Left hindlimb (tissue), 1 donor: ENCODE data around the gene TBC1D25.

Source experiments
- DNase-seq: peaks from one replicate; pipeline ENCODE4 v3.0.0-alpha.2; 2018

The TBC1D25 gene, protein sequence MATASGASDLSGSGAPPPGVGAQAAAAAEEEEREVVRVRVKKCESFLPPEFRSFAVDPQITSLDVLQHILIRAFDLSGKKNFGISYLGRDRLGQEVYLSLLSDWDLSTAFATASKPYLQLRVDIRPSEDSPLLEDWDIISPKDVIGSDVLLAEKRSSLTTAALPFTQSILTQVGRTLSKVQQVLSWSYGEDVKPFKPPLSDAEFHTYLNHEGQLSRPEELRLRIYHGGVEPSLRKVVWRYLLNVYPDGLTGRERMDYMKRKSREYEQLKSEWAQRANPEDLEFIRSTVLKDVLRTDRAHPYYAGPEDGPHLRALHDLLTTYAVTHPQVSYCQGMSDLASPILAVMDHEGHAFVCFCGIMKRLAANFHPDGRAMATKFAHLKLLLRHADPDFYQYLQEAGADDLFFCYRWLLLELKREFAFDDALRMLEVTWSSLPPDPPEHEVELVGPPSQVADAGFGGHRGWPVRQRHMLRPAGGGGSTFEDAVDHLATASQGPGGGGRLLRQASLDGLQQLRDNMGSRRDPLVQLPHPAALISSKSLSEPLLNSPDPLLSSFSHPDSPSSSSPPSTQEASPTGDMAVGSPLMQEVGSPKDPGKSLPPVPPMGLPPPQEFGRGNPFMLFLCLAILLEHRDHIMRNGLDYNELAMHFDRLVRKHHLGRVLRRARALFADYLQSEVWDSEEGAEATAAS

DNA sequence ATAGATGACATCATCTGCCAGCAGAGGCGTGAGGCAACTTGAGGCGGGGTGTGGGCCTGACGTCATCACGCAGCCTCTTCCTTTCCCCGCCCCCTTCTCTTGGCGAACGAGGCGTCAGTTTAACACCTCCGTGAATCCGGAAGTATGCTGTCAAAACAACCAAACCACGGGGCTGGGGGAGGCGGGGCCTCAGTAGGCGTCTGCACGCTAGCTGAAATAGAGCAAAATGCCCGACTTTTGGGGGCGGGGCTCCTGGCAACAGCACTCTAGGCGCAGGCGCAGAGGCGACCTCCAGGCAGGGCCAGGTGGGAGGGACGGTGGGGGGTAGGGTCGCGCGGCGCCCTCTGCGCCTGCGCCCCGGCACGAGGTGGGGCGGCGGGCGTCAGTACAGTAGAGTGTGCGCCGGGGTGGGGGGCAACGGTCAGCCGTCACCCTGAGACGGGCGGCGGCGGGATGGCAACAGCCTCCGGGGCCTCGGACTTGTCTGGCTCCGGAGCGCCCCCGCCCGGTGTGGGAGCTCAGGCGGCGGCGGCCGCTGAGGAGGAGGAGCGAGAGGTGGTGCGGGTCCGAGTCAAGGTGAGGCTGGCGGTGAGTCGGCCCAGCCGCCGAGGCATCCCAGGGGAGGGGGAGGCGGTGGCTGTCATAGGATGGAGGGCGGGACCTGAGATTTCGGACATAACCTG is at the start of gene TBC1D25:
TSS of gene TBC1D25 (plus strand) at position 370 of the 683 bp plus-strand sequence. CDS start at position 454, 84 bp downstream.
- peak; percentile 96 for DNase-seq

DNA sequence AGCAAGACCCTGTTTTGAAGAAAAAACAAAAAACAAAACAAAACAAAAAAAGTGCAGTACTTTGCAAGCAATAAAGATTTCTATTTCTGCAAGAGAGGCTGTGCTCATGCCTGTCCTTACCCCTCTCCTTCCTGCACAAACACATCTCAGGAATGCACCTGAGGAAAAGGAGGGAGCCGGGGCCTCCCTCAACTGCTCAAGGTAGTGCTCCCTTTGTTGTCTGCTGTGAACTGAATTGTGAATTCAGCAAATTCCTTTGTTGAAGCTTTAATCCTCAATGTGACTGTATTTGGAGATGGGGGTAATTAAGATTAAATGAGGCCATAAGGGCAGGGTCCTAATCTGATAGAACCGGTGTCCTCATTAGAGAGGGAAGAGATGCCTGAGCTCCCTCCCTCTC is 49.6 kb upstream of the TBC1D25 start:
- no peak for DNase-seq

DNA sequence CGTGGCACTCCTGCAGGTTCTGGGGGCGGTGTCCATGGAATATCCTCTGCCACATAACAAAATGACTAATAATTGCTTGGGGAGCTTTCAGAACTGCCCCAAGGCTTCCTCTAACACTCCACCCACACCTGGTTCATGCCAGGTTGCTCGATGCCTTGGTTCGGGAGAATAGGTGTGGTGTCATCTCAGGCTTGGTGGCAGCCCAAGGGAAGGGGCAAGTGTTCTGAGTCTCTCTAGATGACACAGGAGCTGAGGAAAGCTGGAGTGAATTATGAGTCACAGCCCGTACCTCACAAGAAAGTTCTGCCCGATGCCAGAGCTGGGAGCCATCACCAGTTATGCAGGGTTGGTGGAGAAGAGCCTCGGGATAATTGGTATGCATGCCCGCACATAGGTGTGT is 48.9 kb upstream of the TBC1D25 start:
- DNase-seq = no peak

DNA sequence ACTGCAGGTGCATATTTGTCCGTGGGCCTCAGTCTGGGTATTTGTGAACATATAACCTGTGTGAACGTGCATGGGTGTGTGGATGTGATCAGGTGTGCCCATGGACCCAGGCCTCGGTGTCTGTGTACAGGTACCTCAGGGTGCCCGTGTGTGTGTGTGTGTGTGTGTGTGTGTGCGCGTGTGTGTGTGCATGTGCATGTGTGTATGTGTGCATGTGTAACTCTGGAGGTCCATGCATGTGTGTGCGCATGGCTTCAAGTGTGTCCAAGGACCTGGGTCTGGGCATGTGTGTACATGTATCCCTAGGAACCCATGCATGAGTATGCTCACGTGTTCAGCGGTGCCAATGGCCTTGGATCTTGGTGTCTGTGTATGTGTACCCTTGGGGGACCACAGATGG is 47.7 kb upstream of the TBC1D25 start:
- DNase-seq = no peak

DNA sequence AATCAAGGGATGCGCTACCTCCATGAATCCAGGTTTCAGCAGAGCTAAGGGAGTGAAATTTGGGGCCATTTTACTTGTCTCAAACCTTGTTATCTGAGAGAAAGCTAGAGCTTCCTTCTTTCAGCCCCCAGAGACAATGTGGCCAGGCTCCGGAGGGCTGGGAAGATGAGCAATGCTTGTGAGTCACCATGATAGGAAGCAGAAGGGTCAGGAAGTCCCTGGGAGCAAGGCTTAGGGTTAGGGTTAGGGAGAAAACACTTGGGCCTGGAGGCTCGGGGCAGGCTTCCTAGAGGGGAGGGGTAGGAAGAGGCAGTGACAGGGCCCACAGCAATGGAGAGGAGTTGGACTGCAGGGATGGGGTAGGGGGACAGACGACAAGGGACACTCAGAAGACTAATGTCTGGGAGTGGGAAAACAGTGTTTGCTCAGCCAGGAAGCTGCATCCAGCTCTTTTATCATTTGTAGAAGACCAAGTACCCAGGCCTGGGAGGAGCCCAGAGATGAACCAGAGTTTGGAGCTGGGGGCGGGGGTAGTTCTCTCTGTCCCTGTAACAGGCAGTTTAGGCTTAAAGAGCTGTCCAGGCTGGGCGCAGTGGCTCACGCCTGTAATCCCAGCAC is 47.1 kb upstream of the TBC1D25 start:
- DNase-seq = no peak

DNA sequence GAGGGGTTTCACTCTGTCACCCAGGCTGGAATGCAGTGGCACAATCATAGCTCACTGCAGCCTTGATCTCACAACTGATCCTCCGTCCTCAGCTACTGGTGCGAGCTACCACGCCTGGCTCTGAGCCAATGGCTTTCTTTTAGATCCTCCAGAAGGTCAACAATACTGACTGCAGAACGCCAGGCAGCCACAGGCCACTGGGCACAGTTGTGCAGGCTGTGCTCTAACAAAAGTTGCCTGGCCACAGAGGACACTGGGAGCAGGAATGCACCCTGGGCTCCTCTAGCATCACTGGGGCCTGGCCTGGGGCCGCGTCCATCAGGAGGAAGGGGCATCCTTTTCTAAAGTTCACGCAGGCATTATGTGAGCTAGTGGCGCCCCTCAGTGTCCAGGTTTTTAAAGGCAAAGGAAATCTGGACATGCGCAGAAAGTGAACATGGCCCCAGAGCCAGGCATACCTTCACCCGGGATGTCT is 45.6 kb upstream of the TBC1D25 start:
- no peak for DNase-seq

DNA sequence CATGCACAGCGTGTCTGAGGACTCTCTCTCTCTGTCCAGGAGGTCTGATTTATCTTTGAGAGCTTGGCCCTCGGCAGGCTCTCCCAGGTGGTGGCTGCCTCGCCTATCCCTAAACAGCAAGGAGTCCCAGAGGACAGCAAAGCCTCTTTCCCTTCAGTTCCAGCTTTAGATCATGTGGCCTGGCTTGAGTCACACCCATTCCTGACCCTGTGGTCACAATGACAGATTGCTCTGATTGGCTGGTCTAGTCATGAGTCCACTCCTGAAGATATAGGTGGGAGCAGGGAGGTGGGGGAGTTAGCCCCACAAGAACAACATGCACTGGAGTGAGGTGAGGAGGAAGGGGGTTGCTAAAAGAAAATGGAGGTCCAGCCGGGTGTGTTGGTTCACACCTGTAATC is 42.9 kb upstream of the TBC1D25 start:
- DNase-seq = no peak

DNA sequence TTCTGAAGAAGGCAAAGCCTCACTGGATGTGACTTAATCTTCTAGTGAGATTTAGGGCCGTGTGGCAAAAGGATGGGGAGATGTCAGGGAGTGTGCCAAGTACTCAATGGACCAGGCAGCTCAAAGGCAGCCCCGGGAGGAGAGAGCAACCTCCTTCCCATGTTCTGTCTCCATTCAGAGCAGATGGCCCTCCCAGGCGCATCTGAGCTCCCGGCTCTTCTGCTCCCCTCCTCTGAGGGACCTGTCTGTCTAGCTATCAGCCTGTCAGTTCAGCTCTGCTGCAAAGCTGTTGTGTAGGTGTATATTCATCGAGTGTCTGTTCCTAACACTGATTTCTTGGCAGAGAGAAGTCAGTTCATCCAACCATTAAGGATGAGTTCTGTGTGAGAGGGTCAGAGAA is 41.6 kb upstream of the TBC1D25 start:
- DNase-seq = no peak

DNA sequence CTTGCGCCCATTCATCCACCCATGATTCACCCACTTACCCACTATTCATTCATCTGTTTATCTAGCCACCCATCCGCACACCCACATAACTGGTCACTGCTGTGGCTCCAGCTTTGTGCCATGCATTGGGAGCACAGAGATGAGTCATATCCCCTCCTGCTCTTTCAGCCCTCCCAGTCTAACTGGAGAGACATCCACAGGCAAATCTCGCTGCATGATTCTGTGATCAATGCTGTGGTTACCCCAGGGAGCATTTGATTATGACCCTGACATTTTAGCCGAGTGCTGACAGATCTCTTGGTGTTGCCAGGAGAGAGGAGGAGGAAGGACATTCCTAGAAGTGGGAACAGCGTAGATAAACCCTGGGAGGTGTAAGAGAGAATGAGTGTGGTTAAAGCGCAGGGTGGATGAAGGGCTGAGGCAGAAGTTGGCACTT is 41.1 kb upstream of the TBC1D25 start:
- DNase-seq = no peak

DNA sequence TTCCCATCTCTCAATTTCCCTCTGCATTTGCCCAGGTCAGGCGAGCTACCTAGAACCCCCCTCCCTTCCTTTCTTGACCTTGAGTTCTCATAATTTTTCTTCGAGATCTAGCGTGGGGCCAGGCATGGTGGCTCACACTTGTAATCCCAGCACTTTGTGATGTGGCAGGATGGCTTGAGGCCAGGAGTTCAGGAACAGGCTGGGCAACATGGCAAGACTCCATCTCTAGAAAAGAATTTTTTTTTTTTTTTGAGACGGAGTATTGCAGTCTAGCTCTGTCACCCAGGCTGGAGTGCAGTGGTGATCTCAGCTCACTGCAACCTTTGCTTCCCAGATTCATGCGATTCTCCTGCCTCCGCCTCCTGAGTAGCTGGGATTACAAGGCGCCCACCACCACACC is 35.3 kb upstream of the TBC1D25 start:
- no peak for DNase-seq

DNA sequence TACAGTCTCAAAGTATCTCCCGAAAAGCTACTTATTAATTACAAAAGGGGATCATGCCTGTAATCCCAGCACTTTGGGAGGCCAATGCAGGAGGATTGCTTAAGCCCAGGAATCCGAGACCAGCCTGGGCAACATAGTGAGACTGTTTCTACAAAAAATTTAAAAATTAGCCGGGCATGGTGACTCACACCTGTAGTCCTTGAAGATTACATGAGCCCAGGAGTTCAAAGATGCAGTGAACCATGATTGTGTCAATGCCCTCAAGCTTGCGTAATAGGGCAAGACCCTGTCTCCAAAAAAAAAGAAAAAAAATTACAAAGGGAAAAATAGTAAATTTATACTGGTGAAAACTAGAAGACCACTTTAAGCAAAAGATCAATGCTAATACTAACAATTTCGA is 34.0 kb upstream of the TBC1D25 start:
- no peak for DNase-seq

DNA sequence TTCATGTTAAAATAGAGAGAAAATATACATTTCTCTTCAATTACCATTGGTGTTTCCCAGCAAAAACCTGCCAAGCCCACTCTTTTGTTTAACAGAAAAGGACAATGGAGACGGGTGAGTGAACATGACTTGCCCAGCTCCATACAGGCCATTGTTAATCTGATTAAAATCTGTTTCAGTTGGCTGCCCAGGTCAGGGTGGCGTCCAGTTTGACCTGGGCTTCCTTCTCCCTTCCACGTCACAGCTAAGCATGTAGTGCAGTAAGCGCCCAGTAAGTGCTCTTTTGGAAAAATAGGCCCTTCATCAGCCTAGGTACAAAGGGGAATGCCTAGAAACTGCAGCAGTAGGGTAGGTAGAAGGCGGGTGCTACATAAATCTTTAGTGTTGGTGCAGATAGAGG is 32.3 kb upstream of the TBC1D25 start:
- DNase-seq = no peak

DNA sequence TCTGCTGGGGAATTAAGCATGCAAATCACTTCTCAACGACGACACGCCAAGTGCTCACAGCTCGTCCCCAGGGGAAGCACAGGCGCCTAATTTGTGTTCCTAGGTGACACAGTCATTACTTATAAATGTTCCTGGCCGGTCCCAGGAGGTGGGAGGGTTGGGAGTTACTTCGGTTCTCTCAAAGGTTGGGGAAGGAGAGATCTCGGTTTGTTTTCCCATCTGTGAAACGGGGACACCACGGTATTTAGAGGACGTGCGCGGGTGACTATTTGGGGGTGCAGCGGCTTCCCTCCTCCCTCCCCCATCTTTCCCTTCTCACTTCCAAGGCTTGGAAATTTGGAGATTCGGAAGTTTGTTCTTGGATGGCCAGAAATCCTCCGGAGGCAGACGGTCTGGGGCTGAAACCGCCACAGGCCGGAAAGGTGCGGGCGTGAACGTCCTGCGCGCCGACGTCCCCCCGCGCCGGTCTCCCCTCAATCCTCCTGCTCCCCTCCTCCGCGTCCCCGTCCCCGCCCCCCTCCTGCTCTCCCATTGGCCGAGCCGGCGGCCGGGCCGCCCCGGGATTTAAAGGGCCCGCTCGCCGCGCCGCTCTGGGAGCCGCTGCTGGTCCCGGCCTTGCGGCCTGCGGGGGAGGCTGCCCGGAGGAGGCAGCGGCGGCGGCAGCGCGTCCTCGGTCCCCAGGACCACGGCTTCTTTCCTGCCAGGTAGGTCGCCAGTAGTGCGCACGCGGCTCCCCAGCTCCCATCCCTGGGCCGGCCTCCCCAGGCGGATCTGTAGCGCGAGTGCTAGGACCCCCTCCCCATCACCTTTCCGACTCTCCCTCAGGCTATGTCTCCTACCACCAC is 30.9 kb upstream of the TBC1D25 start, which contains the start of gene PORCN:
TSS of gene PORCN (plus strand) at position 593 of the 845 bp plus-strand sequence. CDS start 829 bp downstream, outside the sequence.
- DNase-seq = peak; percentile 78

DNA sequence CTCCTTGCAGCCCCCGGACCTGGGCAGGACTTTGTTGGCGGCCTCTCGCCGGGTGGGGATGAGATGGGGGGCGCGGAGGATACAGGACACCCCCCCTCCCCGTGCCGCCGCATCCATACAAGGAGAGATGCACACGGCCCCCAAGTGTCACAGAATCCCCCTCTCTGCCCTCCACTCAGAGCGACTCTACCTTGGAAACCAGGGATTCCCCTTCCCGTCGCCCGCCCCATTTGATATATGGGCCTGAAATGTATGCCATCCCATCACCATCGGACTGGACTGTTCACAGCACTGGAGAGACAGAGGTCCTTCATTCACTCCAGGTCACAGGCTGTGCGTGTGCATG is 30.3 kb upstream of the TBC1D25 start:
- DNase-seq = no peak

DNA sequence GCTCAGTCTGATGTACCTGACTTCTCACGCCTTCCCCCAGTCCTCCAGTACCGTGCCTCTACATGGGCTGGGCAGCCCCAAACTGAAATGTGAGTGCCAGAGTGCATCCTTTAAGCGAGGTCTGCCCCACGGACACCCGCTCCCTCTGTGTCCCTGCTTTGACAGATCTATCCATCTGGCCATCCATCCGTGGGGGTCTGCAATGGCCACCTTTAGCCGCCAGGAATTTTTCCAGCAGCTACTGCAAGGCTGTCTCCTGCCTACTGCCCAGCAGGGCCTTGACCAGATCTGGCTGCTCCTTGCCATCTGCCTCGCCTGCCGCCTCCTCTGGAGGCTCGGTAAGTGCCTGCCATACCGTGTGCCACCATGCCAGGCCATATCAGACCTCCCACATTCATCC is 29.9 kb upstream of the TBC1D25 start:
- no peak for DNase-seq

DNA sequence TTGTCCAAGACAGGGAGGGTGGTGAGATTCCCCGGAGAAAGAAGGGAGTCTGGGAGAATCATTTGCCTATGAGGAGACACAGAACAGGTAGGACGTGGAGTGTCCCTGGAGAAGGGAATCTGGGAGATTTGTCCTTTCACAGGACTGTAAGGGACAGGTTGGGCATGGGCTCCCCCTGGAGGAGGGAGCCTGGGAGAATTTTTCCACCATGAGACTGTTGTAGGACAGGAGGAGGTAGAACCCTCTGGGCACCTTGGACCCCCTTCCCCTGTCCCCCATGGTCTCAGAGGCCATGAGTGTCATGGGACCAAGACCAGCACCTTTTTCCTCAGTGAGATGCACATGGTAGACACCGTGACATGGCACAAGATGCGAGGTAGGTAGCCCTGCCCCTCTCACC is 28.0 kb upstream of the TBC1D25 start:
- no peak for DNase-seq

DNA sequence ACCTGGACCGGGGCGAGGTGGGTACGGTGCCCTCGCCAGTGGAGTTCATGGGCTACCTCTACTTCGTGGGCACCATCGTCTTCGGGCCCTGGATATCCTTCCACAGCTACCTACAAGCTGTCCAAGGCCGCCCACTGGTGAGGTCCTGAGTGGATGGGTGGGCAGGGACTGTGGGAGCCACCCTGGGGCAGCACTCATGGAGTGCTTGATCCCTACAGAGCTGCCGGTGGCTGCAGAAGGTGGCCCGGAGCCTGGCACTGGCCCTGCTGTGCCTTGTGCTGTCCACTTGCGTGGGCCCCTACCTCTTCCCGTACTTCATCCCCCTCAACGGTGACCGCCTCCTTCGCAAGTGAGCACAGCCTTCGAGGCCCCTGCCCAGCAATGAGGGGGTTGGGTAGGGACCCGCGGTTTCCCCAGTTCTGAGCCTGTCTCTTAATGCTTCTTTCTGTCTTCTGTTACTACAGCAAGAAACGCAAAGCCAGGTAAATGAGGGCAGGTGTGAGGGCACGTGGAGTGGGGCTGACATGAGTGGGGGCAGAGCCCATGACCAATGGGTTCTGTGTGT is 27.1 kb upstream of the TBC1D25 start:
- DNase-seq = no peak

DNA sequence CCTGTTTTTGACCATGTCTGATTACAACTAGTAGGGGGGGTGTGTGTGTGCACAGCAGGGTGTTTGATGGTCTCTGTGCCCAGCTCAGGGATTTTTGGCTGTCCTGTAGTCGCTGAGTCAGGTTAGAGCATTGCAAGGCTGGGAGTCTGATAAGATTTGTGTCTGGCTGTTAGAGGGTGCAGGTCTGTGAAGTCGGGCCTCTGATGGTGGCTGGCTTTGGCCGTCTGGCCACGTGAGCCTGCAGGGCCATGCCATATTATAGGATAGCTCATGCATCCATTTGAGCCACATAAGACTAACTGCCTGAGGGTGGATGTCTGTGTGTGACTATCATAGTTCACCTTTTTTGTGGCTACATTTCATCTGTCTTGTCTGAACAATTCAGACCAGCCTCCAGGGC is 25.8 kb upstream of the TBC1D25 start:
- no peak for DNase-seq

DNA sequence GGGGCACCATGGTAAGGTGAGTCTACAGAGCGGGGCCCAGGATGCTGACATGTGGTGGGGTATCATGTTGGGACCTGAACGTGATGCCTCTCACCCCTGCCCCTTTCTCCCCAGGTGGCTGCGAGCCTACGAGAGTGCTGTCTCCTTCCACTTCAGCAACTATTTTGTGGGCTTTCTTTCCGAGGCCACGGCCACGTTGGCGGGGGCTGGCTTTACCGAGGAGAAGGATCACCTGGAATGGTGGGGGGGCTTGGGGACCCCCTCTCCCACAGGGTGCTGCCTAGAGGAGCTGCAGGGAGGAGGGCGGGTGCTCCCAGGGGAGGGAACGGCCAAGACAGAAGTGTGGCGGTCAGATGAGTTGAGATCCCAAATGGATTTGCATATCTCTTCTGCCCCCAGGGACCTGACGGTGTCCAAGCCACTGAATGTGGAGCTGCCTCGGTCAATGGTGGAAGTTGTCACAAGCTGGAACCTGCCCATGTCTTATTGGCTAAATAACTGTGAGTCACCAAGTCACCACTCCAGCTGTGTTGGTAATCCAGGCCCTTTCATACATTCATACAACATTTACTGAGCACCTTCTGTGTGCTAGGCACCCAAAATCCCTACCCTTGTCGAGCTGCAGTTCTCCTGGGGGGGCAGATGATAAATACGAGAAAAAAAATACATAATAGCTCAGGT is 25.2 kb upstream of the TBC1D25 start:
- no peak for DNase-seq

DNA sequence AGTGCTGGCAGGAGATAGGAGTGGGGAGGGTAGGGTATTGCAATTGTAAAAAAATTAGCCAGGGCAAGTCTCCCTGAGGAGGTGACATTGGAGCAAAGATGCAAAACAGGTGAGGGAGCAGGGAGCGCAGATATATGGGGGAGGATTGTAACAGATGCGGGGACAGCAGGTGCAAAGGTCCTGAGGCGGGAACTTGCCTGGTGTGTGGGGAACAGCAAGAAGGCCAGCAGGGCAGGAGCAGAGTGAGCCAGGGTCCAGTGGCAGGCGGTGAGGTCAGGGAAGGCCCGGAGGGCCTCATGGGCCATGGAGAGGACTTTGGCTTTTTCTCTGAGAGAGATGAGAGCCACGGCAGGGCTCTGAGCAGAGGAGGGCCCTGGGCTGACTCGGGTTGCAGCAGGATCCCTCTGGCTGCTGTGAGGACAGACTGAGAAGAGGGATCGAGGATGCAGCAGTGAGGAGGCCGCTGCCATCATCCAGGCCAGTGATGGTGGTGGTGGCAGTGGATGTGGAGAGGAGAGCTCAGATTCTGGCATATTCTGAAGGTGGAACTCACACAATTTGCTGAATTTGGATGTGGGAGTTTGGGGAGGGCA is 24.6 kb upstream of the TBC1D25 start:
- no peak for DNase-seq

DNA sequence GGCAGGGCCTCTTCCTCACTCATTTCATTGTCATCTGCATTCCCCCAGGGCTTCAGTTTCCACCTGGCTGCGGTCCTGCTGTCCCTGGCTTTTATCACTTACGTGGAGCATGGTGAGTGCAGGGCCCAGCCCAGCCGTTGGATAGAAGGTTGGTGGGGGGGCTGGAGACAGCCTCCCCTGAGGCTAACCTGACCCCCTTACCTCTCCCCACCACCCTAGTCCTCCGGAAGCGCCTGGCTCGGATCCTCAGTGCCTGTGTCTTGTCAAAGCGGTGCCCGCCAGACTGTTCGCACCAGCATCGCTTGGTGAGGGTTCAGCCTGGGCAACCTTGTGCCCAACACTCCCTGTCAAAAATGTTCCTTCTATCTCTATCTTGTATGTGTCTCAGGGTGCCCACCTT is 23.7 kb upstream of the TBC1D25 start:
- DNase-seq = no peak
